RWPE2 (cell line): Measurements from ENCODE around the gene EXOSC2.

Experiments used
- ATAC-seq: fragments of 200-7000 bp; cut with Tn5 transposase; 3 replicates; pipeline ENCODE4 v1.9.1; 2021; ENCODE audit warnings: low read depth
- DNase-seq: peaks from one replicate; pipeline ENCODE4 v3.0.0-alpha.2; 2020; ENCODE audit warnings: low spot score
- H3K27ac ChIP-seq: fragments of 450-650 bp; 2 replicates; pipeline ENCODE4 v1.5.1; 2017; ENCODE audit warnings: mild to moderate bottlenecking; ENCODE audit not compliant: poor library complexity, severe bottlenecking
- H3K27me3 ChIP-seq: fragments of 250-450 bp; sonication (Bioruptor Pico); 2 replicates; pipeline ENCODE4 v1.5.1; 2021; ENCODE audit warnings: mild to moderate bottlenecking, moderate library complexity; ENCODE audit not compliant: insufficient read depth, poor library complexity, severe bottlenecking
- H3K36me3 ChIP-seq: fragments of 250-450 bp; sonication (Bioruptor Pico); 2 replicates; pipeline ENCODE4 v1.5.1; 2020; ENCODE audit warnings: low read depth, mild to moderate bottlenecking, moderate library complexity
- H3K4me1 ChIP-seq: fragments of 250-450 bp; sonication (Bioruptor Pico); 2 replicates; pipeline ENCODE4 v1.5.1; 2021; ENCODE audit warnings: mild to moderate bottlenecking, moderate library complexity; ENCODE audit not compliant: insufficient read depth, poor library complexity, severe bottlenecking
- H3K4me3 ChIP-seq: fragments of 250-450 bp; sonication (Bioruptor Pico); 2 replicates; pipeline ENCODE4 v1.5.1; 2021; ENCODE audit warnings: mild to moderate bottlenecking, moderate library complexity; ENCODE audit not compliant: severe bottlenecking
- H3K9me3 ChIP-seq: fragments of 250-450 bp; sonication (Bioruptor Pico); 2 replicates; pipeline ENCODE4 v1.5.1; 2021; ENCODE audit warnings: mild to moderate bottlenecking, moderate library complexity; ENCODE audit not compliant: severe bottlenecking
- CTCF ChIP-seq: fragments of 450-650 bp; IDR thresholded peaks from one replicate; pipeline ENCODE4 v1.5.1; 2017; ENCODE audit warnings: mild to moderate bottlenecking, moderate library complexity; ENCODE audit not compliant: poor library complexity, severe bottlenecking

EXOSC2 gene

GRCh38 chr9:130713286-130713960 lies 19.8 kb downstream of the EXOSC2 start:
- peak overlapping the region; percentile 77 for H3K27ac ChIP-seq

GRCh38 chr9:130714586-130715110 lies 21.1 kb downstream of the EXOSC2 start:
- ATAC-seq = no peak
- TF ChIP-seq CTCF = no peak
- no peaks in the 10 kb centered on the region for H3K27me3 ChIP-seq
- DNase-seq = no peak
- H3K9me3 ChIP-seq = no peaks in the 10 kb centered on the region
- peak overlapping the region; percentile 77 for H3K27ac ChIP-seq
- peaks cover 6% of the 10 kb centered on the region for H3K4me1 ChIP-seq
- H3K36me3 ChIP-seq = no peaks in the 10 kb centered on the region
- peak overlapping the region; percentile 89 for H3K4me3 ChIP-seq

More at GRCh38 chr9:130713286-130713960, 19.8 kb downstream of the EXOSC2 start:
- peak overlapping the region; percentile 89 for H3K4me3 ChIP-seq
- H3K27me3 ChIP-seq = no peaks in the 10 kb centered on the region
- H3K4me1 ChIP-seq = peaks cover 6% of the 10 kb centered on the region
- ATAC-seq = no peak
- H3K36me3 ChIP-seq = no peaks in the 10 kb centered on the region
- TF ChIP-seq CTCF = peak; percentile 9
- no peak for DNase-seq
- H3K9me3 ChIP-seq = no peaks in the 10 kb centered on the region

GRCh38 chr9:130715270-130715669 lies 21.7 kb downstream of the EXOSC2 start:
- Histone ChIP-seq H3K9me3 (no peaks in the 10 kb centered on the region), H3K36me3 (no peaks in the 10 kb centered on the region), H3K4me1 (peaks cover 6% of the 10 kb centered on the region), H3K27ac (no peak overlapping the region), H3K4me3 (peak overlapping the region; percentile 89), H3K27me3 (no peaks in the 10 kb centered on the region)
- DNase-seq (no peak), ATAC-seq (no peak)
- no peak for TF ChIP-seq CTCF

- no peak for TF ChIP-seq CTCF
- no peaks in the 10 kb centered on the region for H3K9me3 ChIP-seq
- peaks cover 4% of the 10 kb centered on the region for H3K4me1 ChIP-seq
- no peak overlapping the region for H3K27ac ChIP-seq
- H3K27me3 ChIP-seq = no peaks in the 10 kb centered on the region
- H3K4me3 ChIP-seq = no peak overlapping the region
- ATAC-seq (no peak), DNase-seq (no peak)
- H3K36me3 ChIP-seq = no peaks in the 10 kb centered on the region
These were observed 25.0 kb downstream of the EXOSC2 start for GRCh38 chr9:130718562-130718961.

- Histone ChIP-seq H3K4me1 (peaks cover 4% of the 10 kb centered on the region), H3K27ac (no peak overlapping the region), H3K36me3 (no peaks in the 10 kb centered on the region), H3K9me3 (no peaks in the 10 kb centered on the region), H3K4me3 (no peak overlapping the region), H3K27me3 (no peaks in the 10 kb centered on the region)
- no peak for DNase-seq
- no peak for ATAC-seq
- TF ChIP-seq CTCF = no peak
These were observed 27.2 kb downstream of the EXOSC2 start for GRCh38 chr9:130720762-130721161.
